Left lung (tissue), 10 donors: ENCODE measurements around the gene ZNF610. TPM values are rescaled to one million over a fixed set of nuclear protein-coding genes. Genes with fewer than 3 reads are reported as not detected.
"Not testable (repeated sequence)": the region's sequence is repeated elsewhere in the genome, so short reads cannot be mapped to it uniquely, and the experiment has no call there.

Source experiments
- ATAC-seq: fragments of 200-7000 bp; cut with Tn5 transposase; one replicate; pipeline ENCODE4 v1.9.1; 2020; ENCODE audit warnings: moderate library complexity
- DNase-seq, 4 donors: peaks; one replicate each; pipeline ENCODE4 v3.0.0-alpha.2; 2013 to 2020
- H3K27ac ChIP-seq, 2 donors: fragments of 200-600 bp; sonication (generic) in 1 of 2; one replicate each; pipeline versions ENCODE4 v1.5.0 to v1.8.0; 2020 to 2021
- H3K27me3 ChIP-seq, 2 donors: fragments of 200-600 bp; sonication (generic) in 1 of 2; one replicate each; pipeline versions ENCODE4 v1.5.0 to v1.8.0; 2020 to 2021
- H3K36me3 ChIP-seq, 2 donors: fragments of 200-600 bp; sonication (generic) in 1 of 2; one replicate each; pipeline versions ENCODE4 v1.5.0 to v1.8.0; 2020 to 2021
- H3K4me1 ChIP-seq, 2 donors: fragments of 200-600 bp; one replicate each; pipeline ENCODE4 v1.8.0; 2021
- H3K4me3 ChIP-seq, 2 donors: fragments of 200-600 bp; sonication (generic) in 1 of 2; one replicate each; pipeline versions ENCODE4 v1.5.0 to v1.8.0; 2020 to 2021; ENCODE audit warnings: mild to moderate bottlenecking in 1 of 2
- H3K9me3 ChIP-seq, 2 donors: fragments of 200-600 bp; sonication (generic) in 1 of 2; one replicate each; pipeline versions ENCODE4 v1.5.0 to v1.8.0; 2020 to 2021
- intact Hi-C, 2 donors: fragments of 100-400 bp; cut with DNase I; formaldehyde crosslinking; loops; one replicate each; pipeline versions ENCODE4 v1.11.2 to v1.14.2; 2022
- polyA plus RNA-seq, 6 donors: library from polyadenylated mRNA; unstranded; fragments of 120-200 nt; gene quantifications; one replicate each; pipeline ENCODE4 v1.2.1, GENCODE V29; 2013; ENCODE audit not compliant: insufficient read length in 6 of 6
- total RNA-seq, 2 donors: library from RNA; stranded (reverse); fragmentation: NEBNext Ultra II Directional; extraction: Animal tissue kit (Norgen Biotek cat#: 25700); gene quantifications; one replicate each; pipeline ENCODE4 v1.2.1, GENCODE V29; 2021
- TF ChIP-seq, protein P1 (sequence below), 2 donors: fragments of 200-600 bp; sonication (generic) in 1 of 2; IDR thresholded peaks; one replicate each; pipeline versions ENCODE4 v1.5.0 to v1.8.0; 2021; ENCODE audit warnings: antibody characterized with exemption in 2 of 2
- donor health status: DM: no; HTN: yes; CAD: no.
- donor health status: DM: no; HTN: no; CAD: no.

The ZNF610 gene
- total and polyA plus RNA-seq, 8 donors: 2.1 to 13.9 (median 11.4) TPM

DNA sequence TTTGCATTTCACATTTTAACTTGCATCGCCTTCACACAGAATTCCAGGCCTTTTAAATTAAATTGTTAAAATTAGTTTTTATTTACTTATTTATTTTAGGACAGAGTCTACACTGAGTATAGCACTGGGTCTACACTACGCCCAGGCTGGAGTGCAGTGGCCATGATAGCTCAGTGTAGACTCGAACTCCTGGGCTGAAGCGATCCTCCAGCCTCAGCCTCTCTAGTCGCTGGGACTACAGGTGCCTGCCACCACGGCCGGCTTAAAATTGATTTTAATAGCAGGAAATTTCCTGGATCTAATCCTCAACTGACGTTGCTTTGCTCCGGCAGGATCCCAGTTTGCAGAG is 301 bp upstream of the ZNF610 start:
- H3K4me1 ChIP-seq: peaks cover 0 to 7% of the 10 kb centered on the region in 2 donors
- H3K4me3 ChIP-seq: peak overlapping the region; percentile 74 to 80
- H3K9me3 ChIP-seq: peaks cover 0 to 57% of the 10 kb centered on the region in 2 donors
- peak overlapping the region in 1 of 2 donors; percentile 82 for H3K27ac ChIP-seq
- TF ChIP-seq, protein P1, sequence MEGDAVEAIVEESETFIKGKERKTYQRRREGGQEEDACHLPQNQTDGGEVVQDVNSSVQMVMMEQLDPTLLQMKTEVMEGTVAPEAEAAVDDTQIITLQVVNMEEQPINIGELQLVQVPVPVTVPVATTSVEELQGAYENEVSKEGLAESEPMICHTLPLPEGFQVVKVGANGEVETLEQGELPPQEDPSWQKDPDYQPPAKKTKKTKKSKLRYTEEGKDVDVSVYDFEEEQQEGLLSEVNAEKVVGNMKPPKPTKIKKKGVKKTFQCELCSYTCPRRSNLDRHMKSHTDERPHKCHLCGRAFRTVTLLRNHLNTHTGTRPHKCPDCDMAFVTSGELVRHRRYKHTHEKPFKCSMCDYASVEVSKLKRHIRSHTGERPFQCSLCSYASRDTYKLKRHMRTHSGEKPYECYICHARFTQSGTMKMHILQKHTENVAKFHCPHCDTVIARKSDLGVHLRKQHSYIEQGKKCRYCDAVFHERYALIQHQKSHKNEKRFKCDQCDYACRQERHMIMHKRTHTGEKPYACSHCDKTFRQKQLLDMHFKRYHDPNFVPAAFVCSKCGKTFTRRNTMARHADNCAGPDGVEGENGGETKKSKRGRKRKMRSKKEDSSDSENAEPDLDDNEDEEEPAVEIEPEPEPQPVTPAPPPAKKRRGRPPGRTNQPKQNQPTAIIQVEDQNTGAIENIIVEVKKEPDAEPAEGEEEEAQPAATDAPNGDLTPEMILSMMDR (IDR thresholded peaks at IDR 0.05): no peak
- H3K36me3 ChIP-seq: no peaks in the 10 kb centered on the region
- no peaks in the 10 kb centered on the region for H3K27me3 ChIP-seq
- intact Hi-C loops: no loop called here
- ATAC-seq (peak; percentile 23), DNase-seq (no peak)

DNA sequence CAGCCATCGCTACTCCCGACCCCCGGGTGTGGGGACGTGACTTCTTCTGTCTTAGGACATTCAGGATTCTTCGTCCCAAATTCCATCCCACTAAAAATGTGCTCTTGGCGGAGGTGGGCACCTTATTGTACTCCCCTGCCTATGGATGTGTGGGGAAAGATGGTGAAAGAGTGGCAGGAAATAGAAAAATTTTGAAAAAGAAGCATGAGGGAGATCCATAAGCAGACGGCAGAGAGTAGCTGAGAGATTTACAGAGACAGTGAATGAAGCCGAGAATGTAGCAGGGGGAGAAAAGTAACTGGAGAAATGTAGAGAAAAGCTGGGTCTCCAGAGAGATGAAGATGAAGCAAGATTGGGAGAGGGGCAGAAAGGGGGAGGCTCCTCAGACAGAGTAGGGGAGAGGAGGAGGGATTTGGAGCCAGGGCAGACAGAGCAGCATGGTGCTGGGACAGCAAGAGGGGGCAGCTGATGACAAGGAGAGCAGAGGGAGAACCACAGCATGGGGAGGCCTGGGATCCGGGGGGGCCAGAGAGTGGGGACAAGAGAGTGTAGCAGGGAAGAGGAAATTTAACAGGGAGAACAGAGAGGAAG is 843 bp downstream of the ZNF610 start:
- peaks cover 0 to 47% of the 10 kb centered on the region in 2 donors for H3K9me3 ChIP-seq
- intact Hi-C loops: no loop called here
- ATAC-seq (no peak), DNase-seq (peak in 2 of 4 donors; percentile 12 to 18)
- peak overlapping the region in 1 of 2 donors; percentile 82 for H3K27ac ChIP-seq
- H3K4me3 ChIP-seq: peak overlapping the region; percentile 74 to 80
- TF ChIP-seq, protein P1 (IDR thresholded peaks at IDR 0.05): no peak
- no peaks in the 10 kb centered on the region for H3K36me3 ChIP-seq
- peaks cover 0 to 7% of the 10 kb centered on the region in 2 donors for H3K4me1 ChIP-seq
- H3K27me3 ChIP-seq: no peaks in the 10 kb centered on the region

- H3K4me1 ChIP-seq, H3K36me3 ChIP-seq, H3K27ac ChIP-seq, intact Hi-C loops, ATAC-seq, H3K4me3 ChIP-seq, H3K27me3 ChIP-seq, DNase-seq: not testable (repeated sequence)
- H3K9me3 ChIP-seq: peaks cover 0 to 32% of the 10 kb centered on the region in 2 donors
These were observed 3.0 kb downstream of the ZNF610 start for GRCh38 chr19:52339022-52339421.

DNA sequence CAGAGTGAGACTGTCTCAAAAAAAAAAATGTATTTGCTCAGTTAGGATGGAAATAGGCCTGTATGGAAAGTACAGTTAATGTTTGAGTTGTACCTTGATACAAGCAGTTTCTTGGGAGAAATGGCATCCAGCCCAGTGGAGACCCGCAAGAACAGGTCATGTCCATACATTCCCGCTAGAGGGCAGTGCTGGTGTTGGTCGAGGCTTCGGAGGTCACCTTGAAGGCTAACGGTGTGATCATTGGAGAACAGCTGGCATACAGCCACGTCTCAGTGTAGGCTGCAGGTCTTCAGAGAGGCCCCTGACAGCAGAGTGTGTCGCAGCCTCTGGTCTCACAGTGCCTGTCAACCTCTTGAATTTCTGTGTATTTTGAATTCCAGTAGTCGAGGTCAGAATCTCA is 7.5 kb downstream of the ZNF610 start:
- ATAC-seq (peak; percentile 52), DNase-seq (peak in 3 of 4 donors; percentile 34 to 77 (median 34))
- peaks cover 0 to 51% of the 10 kb centered on the region in 2 donors for H3K9me3 ChIP-seq
- intact Hi-C loops: no loop called here
- H3K27me3 ChIP-seq: no peaks in the 10 kb centered on the region
- H3K36me3 ChIP-seq: peaks cover 0 to 2% of the 10 kb centered on the region in 2 donors
- no peak overlapping the region for H3K27ac ChIP-seq
- no peaks in the 10 kb centered on the region for H3K4me1 ChIP-seq
- TF ChIP-seq, protein P1 (IDR thresholded peaks at IDR 0.05): peak; percentile 28 to 64
- H3K4me3 ChIP-seq: no peak overlapping the region

GRCh38 chr19:52345162-52345561 is 9.1 kb downstream of the ZNF610 start:
- Histone ChIP-seq H3K27ac (no peak overlapping the region), H3K4me3 (no peak overlapping the region), H3K27me3 (no peaks in the 10 kb centered on the region), H3K9me3 (peaks cover 0 to 63% of the 10 kb centered on the region in 2 donors), H3K4me1 (no peaks in the 10 kb centered on the region), H3K36me3 (peaks cover 0 to 17% of the 10 kb centered on the region in 2 donors)
- no peak for ATAC-seq
- TF ChIP-seq, protein P1 (IDR thresholded peaks at IDR 0.05): no peak
- no peak for DNase-seq
- intact Hi-C loops: no loop called here

DNA sequence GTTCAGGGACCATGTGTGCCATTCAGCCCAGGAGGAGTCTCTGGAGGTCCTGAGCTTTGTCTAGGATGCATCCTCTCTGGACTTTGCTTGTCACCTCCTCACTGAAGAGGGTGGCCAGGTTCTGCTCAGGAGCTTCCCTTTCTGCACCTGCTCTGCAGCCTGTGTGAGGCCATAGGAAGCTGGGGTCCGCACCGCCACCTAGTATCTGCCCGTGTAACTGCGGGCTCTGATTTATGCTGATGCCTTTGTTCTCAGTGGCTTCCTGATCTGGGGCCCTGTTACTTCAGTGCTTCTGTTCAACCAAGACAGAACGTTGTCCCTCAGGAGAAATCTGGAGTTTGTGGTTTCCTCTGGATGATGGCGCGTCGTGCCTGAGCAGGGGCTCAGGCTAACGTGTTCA is 15.5 kb downstream of the ZNF610 start:
- Histone ChIP-seq H3K27ac (no peak overlapping the region), H3K4me1 (no peaks in the 10 kb centered on the region), H3K36me3 (peaks cover 0 to 66% of the 10 kb centered on the region in 2 donors), H3K4me3 (no peak overlapping the region), H3K27me3 (no peaks in the 10 kb centered on the region), H3K9me3 (peaks cover 0 to 92% of the 10 kb centered on the region in 2 donors)
- intact Hi-C loops: no loop called here
- ATAC-seq (no peak), DNase-seq (no peak)
- TF ChIP-seq, protein P1 (IDR thresholded peaks at IDR 0.05): no peak
